Stimulated activated naive CD4-positive, alpha-beta T cell (primary cell): ENCODE measurements around the gene POLR2J.
A peak's percentile ranks its signal among the peaks of the same experiment; 100 is the strongest.
"Not testable (repeated sequence)": the region's sequence is repeated elsewhere in the genome, so short reads cannot be mapped to it uniquely, and the experiment has no call there.

Source experiments
- DNase-seq, 6 experiments: peaks; one replicate each; lab custom pipeline; 2025; lab: John Stamatoyannopoulos, UW

POLR2J gene

DNA sequence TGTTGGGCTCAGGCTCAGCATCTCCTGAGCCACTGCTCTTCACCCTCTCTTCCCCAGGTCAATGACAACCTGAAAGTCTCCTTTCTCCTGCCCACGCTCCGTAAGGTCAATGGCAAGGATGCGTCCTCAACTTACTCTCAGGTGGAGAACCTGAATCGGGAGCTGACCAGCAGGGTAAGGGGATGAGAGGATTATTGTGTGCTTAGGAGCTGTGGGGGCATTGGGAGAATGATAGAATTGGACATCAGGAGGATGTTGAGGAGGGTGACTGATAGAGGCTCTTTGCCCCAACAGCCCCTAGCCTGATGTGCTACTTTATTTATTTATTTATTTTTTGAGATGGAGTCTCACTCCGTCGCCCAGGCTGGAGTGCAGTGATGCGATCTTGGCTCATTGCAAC lies 12.6 kb downstream of the POLR2J start:
- no peak for DNase-seq

DNA sequence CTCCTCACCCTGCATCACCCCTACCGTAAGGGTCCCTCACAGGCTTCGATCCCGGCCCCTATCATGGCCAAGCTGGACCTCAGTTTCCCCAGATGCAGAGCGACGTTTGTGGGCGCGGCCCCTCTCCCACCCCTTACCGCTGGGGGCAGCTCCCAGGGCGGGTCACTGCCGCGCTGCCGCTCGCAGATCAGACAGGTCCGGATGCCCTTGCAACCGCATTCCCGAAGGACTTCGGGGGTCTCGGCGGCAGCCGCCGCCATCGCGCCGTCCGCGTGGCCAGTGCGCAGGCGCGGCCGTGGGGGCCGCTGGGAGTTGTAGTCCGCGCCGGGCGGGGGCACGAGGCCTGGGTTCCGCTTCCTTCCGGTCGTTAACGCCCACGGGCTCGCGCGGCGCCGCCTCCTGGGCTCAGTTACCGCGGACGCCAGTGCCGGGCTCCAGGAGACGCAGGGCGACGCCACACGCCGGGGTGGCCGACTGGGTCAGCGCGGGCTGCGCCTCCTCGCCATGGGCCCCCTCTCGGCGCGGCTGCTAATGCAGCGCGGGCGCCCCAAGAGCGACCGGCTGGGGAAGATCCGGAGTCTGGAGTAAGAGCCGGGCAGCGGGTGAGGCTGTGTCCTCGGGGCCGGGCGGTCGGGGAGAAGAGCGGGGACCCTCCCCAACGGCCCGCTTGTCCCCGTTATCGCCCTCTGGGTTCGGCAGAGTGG lies 14.0 kb downstream of the POLR2J start, which contains the start of the genes ALKBH4 and LRWD1:
TSS of gene ALKBH4 (minus strand) at position 287 of the 704 bp plus-strand sequence. CDS start at position 260, 27 bp downstream.
TSS of gene LRWD1 (plus strand) at position 408 of the 704 bp plus-strand sequence. CDS start at position 505, 97 bp downstream.
- peak; percentile 81 to 92 (median 89) for DNase-seq

DNA sequence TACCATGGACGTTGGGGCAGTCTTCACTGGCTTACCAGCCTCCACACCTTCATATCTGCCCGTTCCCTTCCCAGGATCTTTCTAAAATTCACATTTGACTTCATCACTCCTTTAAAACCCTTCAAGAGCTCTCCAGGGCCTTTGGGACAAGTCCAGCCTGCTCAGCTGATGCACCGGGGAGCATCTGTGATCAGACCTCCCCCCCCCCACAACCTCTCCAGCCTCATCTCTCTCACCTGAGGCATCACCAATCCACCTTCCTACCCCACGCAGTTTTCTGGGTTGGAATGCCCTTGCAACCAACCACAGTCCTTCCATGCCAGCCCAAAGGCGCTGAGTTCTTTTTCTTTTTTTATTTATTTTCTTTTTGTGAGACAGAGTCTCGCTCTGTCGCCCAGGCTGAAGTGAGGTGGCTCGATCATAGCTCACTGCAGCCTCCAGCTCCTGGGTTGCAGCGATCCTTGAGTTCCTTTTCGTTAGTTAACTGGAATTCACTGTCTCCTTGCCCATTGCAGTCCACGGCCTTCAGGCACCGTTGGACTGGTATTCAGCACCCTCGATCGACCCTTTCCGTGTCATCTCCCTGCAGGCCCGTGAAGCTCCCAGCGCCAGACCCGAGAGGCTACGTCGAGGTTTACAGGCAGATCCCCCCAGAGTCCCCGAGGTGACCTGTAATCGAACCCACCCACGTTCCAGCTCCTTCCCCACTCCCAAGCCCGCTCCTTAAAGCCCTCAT lies 14.7 kb downstream of the POLR2J start:
- no peak for DNase-seq

DNA sequence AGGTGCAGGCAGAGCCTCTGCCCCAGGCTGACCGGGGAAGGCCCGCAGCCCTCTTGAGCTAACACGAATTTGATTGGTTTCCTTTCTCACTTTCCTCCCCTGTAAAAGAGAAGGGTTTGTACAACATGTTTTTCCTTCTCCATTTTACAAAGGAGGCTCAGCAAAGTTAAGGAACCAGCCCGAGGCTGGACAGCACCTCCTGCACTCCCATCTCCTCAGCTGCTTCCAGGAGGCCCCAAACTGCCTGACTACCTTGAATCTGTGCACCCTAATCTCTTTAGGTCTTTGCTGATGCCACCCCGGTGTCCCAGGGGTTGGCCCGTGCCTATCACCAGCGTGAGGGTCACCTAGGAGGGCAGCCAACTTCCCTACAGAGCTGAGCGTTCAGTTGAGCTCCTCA lies 18.3 kb downstream of the POLR2J start:
- DNase-seq = no peak

DNA sequence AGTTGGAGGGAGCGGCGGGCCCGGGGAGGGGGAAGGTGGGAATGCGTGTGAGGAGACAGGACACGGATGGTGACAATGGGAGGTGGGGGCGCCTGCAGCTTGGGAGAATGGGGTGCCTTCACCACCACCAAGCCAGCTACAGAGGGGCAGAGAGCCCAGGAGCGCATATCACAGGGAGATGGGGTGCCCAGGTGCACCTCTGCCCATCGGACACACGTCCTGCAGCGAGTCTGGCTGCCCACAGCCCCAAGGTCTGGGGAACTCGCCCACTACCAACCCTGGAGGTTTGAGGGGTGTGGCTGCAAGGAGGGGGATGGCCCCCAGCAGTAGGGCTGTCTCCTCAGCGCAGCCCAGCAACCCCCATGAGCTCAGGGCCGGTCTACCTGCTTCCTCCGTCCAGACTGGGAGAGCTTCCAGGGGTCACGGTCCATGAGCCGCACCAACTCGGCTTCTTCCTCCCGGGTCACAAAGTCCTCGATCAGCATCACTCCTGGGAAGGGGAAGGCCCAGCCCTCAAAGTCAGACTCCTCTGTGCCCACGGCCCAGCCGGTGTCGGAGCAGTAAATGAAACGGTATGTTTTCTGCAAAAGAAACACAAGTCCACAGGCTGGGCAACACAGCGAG lies 19.4 kb downstream of the POLR2J start:
- DNase-seq = no peak

DNA sequence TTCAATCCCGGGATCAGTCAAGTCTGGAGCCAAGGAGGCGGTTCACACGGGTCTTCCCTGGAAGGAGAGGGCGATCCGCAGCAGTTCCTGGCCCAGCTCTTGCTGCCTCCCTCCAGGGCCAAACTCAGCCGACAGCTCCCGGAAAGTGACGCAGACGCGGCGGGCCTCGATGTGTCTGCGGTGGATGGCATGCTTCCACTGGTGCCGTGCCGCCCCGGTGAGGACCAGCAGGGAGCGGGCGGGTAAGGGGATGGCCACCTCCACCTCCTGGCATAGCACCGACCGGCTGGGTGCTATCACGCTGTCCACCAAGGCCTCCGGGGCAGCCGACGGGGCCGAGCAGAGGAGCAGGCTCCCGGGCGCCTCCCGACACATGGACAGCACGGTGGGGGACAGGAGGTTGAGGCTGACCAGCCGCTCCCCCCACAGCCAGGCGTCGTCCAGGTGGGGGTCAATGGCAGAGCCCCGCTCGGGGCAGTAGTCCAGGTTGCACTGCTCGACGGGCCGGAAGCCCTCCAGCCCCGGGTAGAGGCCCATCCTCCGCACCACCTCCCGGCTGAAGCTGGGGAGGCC lies 21.3 kb downstream of the POLR2J start:
- no peak for DNase-seq

DNA sequence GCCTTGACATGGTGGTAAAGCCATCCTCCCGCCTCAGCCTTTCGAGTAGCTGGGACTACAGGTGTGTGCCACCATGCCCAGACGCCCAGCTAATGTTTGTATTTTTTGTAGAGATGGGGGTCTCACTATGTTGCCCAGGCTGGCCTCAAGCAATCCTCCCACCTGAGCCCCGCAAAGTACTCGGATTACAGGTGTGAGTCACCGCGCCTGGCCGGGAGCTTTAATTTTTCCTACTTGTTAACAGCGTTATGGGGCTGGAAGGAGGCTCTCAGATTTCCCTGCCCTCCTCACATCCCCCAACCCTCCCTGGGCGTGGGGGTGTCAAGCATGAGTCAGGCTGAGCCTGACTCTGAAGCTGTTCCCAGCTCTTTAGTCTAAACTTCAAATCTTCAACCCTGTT lies 22.4 kb downstream of the POLR2J start:
- no peak for DNase-seq

DNA sequence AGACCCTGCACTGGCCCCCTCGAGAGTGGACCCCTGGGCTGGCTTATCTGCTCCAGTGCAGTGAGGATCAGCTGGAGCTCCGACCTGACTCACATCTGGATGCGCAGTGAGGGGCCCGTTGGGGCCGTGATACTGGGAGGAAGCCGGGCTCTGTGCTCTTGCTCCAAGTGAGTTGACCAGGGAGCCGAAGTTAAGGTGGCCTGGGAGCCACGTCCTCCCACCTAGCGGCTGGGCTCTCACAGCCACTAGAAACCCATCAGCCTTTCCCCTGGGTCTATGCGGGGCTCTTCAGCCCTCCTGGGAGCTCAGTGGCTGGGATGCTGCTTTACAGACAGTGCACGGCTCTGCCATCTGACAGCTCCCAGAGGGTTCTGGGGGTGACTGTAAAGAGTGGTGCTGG lies 23.1 kb downstream of the POLR2J start:
- DNase-seq = no peak

DNA sequence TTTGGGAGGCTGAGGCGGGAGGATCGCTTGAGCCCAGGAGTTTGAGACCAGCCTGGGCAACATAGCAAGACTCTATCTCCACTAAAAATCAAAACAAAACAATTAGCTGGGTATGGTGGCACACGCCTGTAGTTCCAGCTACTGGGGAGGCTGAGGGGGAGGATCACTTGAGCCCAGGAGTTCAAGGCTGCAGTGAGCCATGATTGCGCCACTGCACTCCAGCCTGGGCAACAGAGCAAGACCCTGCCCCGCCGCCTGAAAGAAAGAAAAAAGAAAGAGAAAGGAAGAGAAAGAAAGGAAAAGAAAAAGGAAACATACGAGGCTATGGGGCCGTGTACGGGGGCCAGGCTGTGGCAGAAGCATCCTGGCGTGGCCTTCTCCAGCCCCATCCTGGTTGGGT lies 23.8 kb downstream of the POLR2J start:
- DNase-seq = not testable (repeated sequence)

DNA sequence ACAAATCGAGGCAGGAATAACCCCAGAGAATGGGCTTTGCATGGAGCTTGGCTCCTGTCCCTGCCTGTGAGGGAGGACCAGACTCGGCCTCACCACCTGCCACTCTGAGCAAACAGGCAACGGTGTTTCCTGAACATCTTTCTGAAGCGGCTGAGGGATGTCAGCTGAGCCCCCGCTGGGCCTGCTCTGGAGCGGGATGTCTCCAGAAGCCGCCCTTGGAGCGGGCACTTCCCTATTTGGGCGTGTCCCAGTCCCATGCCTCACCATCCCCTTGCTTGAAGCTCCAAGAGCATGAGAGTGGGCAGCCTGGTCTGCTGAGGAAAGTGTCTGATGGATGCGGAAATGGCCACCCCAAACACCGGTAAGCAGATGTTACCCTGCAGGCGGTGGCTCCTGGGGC lies 24.3 kb downstream of the POLR2J start:
- DNase-seq = no peak

DNA sequence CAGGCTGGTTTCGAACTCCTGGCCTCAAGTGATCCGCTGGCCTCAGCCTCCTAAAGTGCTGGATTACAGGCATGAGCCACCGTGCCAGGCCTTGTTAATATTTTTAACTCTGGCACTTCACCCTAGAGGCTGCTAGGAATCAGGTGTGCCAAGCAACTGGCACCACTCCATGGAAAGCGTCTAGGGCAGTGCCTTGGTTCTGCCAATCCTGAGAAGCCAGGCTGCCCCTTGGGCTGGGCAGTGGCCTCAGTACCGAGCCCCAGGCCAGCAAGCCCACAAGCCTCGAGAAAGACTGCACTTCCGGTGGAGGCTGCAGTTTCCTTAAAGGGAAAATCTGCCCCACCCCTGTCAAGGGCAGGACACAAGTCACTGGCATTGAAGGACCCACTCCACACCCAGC lies 25.4 kb downstream of the POLR2J start:
- DNase-seq = no peak

DNA sequence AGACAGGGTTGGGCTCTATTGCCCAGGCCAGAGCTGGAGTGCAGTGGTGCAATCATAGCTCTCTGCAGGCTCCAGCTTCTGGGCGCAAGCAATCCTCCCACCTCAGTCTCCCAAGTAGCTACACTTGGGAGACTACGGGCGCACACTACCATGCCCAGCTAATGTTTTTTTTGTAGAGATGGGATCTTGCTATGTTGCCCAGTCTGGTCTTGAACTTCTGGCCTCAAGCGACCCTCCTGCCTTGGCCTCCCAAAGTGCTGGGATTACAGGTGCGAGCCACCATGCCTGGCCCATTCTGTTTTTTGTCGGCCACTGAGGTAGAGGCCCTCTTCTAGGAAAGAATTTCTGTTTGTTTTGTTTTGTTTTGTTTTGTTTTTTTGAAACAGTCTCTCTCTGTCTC lies 26.3 kb downstream of the POLR2J start:
- DNase-seq = no peak

DNA sequence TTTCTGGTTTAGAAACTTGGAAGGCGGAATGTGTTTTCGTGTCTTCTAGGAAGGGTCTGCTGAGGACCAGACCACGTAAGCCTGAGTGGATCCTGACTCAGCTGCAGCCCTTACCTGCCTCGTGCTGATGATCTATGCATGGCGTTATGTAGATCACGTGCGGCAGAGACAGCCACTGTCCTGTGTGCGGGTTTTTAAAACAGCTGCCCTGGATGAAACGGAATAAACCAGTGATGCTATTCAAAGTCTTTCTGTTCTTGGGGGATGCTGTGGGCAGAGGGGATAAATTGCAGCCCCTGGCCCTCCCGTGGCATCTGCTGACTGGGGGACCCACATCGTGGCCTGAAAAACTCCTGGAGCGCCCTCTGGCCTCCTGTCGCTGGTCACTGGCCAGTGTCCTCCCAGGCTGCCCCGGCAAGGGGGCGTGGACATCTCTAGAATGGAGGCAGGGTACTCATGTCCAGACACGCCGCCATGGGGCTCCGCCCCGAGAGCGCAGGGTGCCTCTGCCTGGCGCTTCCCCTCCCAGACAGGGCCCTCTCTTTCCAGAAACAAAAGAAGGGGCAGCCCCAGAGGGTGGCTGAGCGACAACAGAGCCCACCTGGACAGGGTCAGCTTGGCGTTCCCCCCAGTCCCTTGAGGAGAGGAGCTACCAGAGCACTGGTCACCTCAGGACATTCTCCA lies 27.2 kb downstream of the POLR2J start:
- no peak for DNase-seq

DNA sequence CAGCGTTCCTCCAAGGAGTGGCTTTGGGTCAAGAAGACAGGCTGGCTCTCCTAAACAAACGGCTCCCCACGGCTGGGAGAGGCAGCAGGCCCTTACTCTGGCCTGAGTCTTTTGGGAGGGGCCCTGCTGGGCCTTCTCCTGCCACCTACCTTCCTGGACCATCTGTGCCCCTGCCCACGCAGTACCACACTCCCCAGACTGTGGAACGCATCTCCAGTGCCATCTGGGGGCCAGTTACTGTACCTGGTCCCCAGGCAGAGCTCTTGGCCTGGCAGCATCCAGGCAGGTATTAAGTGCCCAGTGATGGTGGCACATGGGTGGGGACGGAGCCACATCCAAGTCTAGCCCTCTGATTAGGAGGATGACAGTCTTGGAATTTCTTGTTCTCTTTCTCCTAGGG lies 28.5 kb downstream of the POLR2J start:
- peak; percentile 29 to 59 (median 49) for DNase-seq

DNA sequence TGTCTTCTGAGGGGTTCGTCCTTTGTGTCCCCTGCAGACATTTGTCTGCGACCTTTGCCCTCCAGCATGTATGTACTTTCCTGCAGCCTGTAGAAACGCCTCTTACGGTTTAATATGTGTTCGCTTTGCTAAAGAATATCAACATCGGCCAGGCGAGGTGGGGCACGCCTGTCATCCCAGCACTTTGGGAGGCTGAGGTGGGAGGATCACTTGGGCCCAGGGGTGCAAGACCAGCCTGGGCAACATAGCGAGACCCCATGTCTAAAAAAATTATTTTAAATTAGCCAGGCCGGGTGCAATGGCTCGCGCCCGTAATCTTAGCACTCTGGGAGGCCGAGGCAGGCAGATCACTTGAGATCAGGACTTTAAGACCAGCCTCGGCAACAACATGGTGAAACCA lies 29.6 kb downstream of the POLR2J start:
- no peak for DNase-seq

DNA sequence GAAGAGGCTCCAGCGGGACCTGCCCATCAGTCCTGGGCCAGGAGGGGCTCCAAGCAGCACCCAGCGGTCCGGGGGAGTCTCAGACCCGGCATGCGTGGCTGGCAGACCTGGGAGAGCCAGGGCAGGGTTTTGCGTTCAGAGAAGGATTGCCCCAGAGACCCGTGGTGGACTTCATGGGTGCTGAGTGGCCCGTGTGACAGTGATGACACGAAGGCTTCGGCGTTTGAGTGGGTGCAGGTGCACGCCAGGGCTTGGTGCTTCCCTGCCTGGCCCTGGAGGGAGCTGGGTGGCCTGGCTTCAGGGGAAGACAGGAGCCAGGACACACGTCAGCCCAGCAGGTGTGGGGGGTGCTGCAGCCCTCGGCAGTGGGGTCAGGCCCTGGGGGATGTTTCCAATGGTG lies 31.4 kb downstream of the POLR2J start:
- no peak for DNase-seq

DNA sequence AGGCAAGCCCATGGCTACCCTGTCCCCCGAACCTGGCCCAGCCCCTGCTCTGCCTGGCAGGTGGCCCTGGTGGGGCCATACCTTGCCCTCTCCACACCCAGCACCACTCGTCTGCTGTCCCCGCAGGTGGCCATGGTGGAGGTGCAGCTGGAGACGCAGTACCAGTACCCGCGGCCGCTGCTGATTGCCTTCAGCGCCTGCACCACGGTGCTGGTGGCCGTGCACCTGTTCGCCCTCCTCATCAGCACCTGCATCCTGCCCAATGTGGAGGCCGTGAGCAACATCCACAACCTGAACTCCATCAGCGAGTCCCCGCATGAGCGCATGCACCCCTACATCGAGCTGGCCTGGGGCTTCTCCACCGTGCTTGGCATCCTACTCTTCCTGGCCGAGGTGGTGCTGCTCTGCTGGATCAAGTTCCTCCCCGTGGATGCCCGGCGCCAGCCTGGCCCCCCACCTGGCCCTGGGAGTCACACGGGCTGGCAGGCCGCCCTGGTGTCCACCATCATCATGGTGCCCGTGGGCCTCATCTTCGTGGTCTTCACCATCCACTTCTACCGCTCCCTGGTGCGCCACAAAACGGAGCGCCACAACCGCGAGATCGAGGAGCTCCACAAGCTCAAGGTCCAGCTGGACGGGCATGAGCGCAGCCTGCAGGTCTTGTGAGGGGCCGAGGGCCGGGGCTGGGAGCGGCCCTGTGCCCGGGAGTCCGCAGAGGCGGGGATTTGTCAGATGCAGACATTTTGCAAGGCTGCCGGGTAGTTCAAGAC lies 32.1 kb downstream of the POLR2J start:
- DNase-seq = no peak

DNA sequence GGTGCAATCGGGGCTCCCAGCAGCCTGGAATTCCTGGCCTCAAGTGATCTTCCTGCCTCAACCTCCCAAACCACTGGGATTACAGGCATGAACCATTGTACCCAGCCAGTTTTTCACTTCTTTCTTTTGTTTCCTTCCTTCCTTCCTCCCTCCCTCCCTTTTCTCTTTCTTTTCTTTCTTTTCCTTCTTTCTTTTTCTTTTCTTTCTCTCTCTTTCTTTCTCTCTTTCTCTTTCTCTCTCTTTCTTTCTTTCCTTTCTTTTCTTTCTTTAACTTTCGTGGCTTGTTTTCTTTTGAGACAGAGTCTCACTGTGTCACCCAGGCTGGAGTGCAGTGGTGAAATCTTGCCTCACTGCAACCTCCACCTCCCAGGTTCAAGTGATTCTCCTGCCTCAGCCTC lies 33.0 kb downstream of the POLR2J start:
- no peak for DNase-seq

DNA sequence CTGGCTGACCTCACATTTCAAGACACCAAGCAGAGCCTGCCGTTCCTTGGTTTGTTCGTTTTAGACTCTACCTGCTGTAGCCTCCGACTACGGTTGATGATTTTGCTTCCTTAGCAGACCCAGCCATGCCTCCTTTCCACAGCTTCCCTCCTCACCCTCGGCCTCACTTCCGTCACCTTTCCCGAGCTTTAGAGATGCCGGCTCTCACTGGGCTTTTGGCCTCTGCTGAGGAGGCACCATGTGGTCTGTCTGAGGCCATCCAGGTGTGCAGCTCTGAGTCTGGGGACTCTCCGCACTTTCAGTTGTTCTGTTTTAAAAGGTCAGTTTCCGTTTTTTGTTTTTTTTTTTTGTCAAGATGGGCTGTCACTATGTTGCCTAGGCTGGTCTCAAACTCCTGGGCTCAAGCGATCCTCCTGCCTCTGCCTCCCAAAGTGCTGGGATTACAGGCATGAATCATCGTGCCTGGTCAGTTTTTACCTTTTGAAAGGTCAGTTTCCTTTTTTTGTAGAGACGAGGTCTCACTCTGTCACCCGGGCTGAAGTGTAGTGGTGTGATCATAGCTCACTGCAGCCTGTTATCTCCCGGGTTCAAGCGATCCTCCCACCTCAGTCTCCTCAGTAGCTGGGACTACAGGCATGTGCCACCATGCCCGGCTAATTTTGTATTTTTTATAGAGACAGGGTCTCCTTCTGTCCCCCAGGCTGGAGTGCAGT lies 33.6 kb downstream of the POLR2J start:
- no peak for DNase-seq

DNA sequence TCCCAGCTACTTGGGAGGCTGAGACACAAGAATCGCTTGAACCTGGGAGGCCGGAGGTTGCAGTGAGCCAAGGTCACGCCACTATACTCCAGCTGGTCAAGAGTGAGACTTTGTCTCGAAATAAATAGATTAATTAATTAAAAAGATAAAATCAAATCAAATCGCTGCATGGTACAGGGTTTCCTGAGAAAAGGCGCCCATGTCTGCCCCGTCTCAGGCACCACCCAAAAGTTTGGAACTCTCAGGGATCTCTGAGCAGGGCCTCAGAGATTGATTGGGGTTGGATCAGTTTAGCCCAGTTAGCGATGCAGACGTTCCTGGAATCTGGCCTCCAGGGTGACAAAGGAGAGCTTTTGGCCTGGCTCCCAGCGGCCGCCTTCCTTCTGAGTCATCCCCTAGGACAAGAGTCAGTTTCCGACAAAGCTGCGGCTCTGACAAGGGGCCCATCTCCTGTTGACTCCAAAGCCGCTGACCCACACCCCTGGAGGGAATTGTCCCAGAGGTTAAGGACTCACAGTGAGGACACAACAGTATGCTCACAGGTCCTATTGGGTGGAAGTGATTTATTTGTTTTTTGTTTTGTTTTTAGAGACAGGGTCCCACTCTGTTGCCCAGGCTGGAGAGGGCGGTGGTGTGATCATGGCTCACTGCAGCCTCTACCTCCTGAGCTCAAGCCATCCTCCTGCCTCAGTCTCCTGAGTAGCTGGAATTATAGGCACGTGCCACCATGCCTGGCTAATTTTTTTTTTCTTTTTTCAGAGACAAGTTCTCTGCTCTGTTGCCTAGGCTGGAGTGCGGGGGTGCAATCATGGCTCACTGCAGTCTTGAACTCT lies 38.5 kb downstream of the POLR2J start:
- no peak for DNase-seq
